LHCN-M2 (cell line): ENCODE data around the gene CEBPB. TPM values are rescaled to one million over a fixed set of nuclear protein-coding genes. Genes with fewer than 3 reads are reported as not detected.
A peak's percentile ranks its signal among the peaks of the same experiment; 100 is the strongest.
"Not testable (repeated sequence)": the region's sequence is repeated elsewhere in the genome, so short reads cannot be mapped to it uniquely, and the experiment has no call there.

Source experiments
- DNase-seq: peaks from one replicate; pipeline ENCODE4 v3.0.0-alpha.2; 2012; ENCODE audit warnings: low read depth
- total RNA-seq: library from RNA; depleted of rRNA; stranded (reverse); fragments of >200 nt; gene quantifications from 2 replicates; pipeline ENCODE4 v1.2.3, GENCODE V29; 2014

The CEBPB gene
- total RNA-seq, 1 experiment from 2014 or later: 54.9 TPM

DNA sequence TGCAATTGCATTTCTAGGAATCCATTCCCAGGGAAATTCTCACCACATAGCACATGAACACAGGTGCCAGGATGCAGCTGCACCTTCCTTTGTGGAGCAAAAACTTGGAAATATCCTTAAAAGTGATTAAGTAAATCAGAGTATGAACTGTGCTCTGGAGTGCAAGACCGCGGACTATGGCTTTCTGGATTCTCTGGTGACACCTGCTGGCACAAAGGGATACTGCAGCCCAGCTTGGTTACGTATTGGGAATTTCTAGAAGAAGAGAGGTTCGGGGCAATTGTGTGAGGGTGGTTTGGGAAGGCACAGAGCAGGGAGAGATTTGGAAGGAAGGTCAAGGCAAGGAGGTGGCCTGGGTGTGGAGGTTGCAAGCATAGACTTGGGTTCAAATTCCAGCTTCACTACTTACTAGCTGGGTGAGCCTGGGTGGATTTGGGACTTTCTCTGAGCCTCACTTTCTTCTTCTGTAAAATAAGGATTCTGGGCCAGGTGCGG is 21.3 kb upstream of the CEBPB start:
- peak; percentile 81 for DNase-seq

DNA sequence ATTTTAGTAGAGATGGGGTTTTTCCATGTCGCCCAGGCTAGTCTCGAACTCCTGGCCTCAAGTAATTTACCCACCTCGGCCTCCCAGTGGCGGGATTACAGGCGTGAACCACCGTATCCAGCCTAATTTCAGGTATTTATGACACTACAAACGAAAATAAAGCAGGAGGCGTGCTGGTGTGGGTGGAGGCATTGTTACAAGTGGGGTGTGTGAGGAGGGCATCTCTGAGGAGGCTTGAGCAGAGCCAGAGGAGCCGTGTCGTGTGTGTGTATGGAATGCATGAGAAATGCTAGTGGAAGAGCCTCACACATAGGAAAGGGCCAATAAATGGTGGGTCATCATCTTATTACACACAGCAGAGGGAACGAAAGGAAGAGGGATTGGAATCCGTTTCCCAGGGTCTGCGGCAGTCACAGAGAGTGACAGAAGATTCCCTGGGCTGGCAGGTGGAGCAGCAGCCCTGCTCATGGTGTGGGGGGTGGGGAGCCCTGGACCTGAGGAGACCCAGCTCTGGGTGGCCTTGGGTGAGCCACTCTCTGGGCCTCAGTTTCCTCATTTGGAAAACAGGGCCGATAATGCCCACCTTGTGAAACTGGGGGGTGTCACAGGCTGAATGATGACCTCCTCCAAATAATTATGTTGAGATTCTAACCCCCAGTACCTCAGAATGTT is 19.9 kb upstream of the CEBPB start:
- DNase-seq: no peak

DNA sequence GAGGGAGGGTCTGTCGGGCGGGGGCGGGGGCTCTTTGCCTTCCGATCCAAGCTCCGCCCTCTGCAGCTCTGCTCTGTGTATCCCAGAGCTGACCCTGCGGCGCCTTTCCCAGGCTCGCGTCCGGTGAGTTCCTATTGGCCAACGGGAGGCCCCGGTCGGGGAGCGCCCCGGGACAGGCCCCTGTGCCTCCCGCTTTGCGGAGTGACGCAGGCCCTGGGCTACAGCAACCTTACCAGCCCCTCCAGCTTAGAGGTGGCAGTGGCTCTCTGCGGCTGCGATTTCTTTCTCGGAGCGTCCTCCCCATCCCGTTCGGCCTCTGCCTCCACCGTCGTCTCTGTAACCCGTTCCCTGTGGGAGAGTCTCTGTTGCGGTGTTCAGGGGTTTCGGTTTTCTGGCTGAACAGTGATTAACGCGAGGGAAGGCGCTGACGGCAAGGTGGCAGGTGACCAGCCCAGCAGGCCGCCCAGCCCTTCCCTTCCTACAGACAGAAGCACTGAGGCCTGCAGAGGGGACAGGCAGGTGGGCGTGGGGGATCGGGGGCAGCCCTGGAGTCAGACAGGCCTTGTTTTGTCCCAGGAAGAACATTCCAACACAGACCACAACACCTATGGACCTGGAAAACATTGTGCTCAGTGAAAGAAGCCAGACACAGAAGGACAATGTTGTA is 18.1 kb upstream of the CEBPB start:
- peak; percentile 72 for DNase-seq

DNA sequence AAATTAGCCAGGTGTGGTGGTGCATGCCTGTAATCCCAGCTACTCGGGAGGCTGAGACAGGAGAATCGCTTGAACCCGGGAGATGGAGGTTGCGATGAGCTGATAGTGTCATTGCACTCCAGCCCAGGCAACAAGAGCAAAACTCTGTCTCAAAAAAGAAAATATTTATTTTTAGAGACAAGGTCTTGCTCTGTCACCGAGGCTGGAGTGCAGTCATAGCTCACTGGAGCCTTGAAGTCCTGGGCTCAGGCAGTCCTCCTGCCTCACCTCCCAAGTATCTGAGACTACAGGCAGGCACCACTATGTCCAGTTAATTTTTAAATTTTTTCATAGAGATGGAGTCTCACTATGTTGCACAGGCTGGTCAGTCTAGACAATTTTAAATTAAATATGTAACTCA is 16.2 kb upstream of the CEBPB start:
- DNase-seq: no peak

DNA sequence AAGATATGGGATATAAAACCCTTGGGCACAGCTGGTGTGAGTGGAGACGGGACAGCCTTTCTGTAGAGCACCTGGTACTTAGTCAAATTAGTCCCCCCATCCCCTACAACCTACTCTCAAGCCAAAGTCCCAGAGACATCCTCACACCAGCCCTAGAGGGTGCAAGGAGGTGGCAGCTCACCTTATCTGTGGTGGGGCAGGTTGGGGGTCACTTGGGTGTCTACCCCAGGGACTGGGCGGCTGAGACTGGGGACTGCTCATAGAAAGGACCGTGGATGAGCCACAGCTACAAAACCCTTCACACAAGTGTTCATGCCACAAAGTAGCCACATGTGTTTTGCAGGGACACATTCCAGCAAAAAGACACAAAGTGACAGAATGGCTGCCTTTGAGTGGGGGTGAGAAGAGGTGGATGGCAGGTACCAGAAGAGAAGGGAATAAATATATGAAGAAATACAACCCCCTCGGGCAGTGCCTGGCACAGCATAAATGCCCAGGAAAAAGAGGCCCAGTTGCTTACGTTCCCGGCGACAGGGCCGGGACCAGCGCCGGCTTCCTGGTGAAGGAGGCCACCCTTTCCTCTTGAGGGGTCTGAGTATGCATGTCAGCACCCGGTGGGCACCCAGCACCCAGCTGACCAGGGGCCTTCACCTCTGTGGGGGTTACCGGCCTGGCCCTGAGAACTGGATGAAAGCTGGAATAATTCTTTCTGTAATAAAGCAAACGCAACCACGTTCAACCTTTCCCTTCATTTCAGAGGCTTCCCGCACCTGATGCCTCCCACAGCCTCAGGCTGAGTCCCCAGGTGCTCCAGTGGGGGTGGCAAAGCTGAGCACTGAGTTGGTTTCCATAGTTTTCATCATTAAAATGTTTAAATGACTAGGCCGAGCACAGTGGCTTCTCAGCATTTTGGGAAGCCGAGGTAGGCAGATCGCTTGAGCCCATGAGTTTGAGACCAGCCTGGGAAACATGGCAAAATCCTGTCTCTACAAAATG is 14.4 kb upstream of the CEBPB start:
- DNase-seq: no peak

DNA sequence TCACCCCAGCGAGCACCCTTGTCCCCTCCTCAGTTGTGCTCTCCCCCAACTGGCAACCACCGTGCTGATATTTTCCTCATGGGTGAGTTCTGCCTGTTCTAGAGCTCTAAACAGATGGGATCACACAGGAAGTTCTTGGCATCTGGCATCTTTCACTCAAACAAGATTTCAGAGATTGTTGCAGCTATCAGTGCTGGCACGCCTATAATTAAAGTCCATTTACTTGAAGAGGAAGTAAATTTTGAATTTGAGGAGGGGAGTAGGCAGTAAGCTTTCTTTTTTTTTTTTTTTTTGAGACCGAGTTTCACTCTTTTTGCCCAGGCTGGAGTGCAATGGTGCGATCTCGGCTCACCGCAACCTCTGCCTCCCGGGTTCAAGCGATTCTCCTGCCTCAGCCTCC is 12.0 kb upstream of the CEBPB start:
- DNase-seq: not testable (repeated sequence)

DNA sequence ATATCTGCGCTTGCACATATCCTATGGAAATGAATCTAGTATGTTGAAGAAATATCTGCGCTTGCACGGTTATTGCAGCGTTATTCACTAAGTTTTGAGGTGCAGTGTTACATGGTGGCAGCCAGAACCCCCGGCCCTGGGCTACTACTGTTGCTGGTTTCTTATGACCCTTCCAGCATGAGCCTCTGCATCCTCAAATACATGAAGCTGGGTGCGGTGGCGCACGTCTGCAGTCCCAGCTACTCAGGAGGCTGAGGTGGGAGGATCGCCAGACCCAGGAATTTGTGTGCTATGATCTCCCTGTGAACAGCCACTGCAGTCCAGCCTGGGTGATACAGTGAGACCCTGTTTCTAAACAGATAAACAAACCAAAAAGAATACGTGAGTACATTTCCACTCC is 9.3 kb upstream of the CEBPB start:
- DNase-seq: no peak

DNA sequence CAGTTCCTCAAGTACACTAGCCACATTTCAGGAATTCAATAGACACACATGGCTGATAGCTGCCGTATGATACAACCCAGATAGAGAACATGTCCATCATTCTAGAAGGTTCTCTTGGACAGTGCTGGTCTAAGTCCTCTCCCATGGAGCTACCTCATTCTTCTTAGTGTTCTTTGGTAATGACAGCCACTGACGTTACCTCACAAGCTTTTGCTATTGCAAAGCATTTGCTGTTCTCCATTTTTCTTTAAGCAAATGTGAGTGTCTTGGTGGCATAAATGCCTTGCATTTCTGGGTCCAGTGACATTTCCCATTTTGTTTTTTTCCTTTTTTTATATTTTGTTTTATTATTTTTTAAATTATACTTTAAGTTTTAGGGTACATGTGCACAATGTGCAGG is 8.3 kb upstream of the CEBPB start:
- DNase-seq: no peak

DNA sequence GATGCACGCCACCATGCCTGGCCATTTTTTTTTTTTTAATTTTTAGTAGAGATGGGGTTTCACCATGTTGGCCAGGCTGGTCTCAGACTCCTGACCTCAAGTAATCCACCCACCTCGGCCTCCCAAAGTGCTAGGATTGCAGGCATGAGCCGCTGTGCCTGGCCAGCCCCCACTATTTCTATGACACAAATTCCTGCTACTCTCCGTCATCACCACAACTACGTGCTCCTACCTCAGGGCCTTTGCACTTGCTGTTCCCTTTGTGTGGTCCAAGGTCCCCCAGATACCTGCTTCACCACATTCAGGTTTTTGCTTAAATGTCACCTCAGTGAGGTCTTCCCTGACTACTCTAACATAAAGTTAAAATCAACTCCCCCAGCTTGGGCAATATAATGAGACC is 5.2 kb upstream of the CEBPB start:
- DNase-seq: no peak

DNA sequence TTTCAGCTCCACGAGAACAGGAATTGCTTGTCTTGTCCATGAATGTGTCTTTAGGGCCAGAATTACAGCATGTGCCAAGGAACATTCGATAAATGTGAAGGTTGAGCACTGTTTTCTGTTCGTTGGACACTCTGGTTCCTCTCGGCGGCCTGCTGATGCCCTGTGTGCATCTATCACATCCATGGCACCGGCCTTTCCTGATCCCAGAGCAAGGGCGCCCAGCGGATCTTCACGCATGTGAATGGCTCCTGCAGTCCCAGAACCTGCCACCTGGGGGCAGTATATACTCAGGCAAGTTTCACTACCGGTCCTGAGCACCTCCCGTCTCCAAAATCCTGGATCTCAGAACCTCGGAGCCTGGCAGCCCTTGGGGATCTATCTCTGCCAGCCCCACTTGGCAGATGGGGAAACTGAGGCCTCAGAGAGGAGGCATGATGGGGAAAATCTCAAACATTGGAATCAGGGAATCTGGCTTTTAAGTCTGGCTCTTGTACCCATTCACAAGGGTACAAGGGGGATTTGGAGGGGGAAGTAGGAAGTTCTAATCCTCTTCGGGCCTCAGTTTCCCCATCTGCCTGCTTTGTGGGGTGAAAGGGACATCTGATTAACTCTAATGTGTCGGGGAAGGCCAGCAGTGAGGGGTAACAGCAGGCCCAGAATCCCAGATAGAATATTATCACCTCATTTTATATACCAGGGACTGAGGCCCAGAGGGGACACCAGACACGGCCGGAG is 4.3 kb upstream of the CEBPB start:
- peak; percentile 78 for DNase-seq

DNA sequence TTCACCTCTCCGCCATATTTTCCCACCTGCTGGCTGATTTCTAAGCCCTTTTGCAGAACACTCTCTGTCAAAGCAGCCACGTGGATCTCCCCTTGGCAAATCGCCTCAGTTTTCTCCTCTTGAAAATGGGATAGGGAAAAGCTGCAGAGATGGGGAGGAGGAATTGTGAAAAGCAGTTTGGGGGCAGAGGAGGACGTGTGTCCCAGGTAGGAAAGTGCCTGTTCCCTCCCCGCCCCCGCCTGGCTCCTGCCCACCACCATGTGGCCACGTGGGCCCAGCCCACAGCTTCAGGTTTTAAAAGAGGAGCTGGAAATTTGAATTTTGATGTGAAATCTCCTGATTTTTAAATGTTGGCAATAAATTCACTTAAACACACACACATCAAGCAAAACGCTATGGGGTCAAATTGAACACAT is 3.6 kb upstream of the CEBPB start:
- DNase-seq: no peak

DNA sequence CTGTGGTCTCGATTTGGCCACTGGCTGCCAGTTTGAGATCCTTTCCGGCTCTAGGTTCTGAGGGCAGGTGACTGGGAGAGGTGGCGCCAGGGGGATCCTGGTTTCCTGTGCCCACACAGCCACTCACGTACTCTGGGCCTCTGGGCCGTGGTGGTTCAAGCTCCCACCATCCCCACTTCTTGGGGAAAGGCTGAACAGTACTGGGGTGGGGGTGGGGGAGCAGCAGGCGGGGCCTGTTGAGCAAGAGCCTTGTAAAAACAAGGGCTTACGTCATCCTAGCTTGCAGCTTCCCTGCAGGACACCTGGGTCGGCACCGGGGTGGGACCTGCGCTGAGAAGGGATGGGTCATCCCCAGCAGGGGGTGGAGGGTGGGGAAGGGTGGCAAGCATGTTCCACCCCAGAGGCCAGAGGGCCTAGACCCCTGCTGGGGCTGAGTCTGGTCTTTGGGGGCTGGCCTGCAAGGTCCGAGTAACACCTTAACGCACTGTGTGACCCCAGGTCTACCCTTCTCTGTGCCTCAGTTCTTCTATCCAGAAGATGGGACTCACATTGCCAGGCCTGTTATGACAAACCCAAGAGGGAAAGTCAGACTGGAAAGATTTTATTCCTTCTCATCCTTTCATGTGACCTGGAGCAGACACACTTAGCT is 3.1 kb upstream of the CEBPB start:
- no peak for DNase-seq

DNA sequence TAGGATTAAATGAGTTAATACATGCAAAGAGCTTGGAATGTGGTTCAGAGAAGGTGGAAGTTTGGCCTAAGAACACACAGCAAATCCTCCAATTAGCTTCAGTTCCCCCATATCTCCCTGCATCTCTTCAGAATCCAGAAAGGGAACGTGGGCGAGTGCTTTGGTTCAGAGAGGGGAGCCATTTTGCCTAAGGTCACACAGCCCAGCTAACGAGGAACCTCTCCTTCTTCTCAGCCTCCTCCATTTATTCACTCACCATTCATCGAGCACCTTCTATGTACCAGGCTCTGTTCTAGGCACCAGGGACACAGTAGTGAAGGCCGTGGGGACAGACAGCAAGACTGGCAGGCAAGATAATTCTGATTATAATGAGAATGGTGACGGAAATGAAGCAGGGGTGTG is 2.3 kb upstream of the CEBPB start:
- no peak for DNase-seq

DNA sequence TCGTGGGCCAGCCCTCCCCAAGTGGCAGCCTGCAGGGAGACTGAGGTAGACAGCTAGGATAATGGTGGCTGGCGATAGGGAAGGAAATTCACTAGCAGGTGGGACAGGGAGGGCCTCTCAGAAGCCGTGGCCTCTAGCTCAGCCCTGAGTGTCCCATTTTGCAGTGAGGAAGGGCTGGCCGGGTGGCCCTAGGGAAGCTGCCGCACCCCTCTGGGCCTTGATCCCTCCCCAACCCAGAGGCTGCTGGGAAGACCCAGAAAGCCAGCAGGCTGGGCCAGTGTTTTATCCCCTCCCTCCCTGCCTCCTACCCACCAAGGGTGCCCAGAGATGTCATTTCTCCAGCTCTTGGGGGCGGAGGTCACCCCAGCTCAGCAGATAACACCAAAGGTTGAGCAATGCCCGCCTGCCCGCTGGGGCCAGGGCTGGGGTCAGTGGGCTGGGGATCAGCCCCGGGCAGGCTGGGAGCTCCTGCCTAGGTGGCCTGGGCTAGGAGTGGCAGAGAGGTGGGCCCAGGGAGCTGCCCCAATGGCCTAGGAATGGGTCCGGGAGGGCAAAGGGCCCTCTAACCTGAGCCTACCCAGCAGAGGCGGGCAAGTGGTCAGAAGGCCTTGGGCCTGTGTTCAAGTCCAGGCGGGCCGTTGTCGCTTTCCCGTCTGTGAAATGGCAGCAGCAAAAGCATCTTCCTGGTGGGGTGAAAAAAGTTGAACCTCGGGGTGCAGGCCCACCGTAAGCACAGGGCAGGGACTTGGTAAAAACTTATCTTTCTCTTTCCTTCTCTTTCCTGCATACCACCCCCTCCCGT is 1.6 kb upstream of the CEBPB start:
- no peak for DNase-seq

DNA sequence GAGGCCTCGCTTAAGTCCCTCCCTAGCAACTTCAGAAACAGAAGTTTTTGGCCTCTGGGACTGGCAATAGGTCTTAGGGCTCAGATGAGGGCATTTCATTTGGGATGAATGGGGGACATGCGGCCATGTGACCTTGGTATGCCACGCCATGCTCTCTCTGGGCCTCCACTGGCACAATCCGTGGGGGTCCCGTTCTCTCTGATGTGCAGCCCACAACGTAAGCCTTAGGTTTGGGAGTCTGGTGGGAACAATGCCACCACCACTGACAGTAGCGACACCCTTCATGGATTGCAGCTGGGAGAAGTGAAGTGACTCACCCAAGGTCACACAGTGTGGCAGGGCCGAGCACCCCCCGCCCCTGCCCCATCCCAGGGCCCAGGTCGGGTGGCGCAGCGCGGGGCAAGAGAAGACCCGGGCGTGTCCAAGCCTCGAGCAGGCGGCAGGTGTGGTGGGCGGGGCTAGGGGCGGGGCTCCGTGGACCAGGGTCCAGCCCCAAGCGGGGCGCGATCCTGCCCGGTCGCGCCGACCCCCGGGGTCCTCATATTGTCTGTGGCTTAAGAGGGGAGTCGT is 864 bp upstream of the CEBPB start:
- DNase-seq: no peak

DNA sequence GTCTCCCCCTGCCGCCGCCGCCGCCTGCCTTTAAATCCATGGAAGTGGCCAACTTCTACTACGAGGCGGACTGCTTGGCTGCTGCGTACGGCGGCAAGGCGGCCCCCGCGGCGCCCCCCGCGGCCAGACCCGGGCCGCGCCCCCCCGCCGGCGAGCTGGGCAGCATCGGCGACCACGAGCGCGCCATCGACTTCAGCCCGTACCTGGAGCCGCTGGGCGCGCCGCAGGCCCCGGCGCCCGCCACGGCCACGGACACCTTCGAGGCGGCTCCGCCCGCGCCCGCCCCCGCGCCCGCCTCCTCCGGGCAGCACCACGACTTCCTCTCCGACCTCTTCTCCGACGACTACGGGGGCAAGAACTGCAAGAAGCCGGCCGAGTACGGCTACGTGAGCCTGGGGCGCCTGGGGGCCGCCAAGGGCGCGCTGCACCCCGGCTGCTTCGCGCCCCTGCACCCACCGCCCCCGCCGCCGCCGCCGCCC is 474 bp downstream of the CEBPB start:
- DNase-seq: peak; percentile 58

DNA sequence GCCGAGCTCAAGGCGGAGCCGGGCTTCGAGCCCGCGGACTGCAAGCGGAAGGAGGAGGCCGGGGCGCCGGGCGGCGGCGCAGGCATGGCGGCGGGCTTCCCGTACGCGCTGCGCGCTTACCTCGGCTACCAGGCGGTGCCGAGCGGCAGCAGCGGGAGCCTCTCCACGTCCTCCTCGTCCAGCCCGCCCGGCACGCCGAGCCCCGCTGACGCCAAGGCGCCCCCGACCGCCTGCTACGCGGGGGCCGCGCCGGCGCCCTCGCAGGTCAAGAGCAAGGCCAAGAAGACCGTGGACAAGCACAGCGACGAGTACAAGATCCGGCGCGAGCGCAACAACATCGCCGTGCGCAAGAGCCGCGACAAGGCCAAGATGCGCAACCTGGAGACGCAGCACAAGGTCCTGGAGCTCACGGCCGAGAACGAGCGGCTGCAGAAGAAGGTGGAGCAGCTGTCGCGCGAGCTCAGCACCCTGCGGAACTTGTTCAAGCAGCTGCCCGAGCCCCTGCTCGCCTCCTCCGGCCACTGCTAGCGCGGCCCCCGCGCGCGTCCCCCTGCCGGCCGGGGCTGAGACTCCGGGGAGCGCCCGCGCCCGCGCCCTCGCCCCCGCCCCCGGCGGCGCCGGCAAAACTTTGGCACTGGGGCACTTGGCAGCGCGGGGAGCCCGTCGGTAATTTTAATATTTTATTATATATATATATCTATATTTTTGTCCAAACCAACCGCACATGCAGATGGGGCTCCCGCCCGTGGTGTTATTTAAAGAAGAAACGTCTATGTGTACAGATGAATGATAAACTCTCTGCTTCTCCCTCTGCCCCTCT is 1.1 kb downstream of the CEBPB start:
- peak; percentile 64 for DNase-seq

DNA sequence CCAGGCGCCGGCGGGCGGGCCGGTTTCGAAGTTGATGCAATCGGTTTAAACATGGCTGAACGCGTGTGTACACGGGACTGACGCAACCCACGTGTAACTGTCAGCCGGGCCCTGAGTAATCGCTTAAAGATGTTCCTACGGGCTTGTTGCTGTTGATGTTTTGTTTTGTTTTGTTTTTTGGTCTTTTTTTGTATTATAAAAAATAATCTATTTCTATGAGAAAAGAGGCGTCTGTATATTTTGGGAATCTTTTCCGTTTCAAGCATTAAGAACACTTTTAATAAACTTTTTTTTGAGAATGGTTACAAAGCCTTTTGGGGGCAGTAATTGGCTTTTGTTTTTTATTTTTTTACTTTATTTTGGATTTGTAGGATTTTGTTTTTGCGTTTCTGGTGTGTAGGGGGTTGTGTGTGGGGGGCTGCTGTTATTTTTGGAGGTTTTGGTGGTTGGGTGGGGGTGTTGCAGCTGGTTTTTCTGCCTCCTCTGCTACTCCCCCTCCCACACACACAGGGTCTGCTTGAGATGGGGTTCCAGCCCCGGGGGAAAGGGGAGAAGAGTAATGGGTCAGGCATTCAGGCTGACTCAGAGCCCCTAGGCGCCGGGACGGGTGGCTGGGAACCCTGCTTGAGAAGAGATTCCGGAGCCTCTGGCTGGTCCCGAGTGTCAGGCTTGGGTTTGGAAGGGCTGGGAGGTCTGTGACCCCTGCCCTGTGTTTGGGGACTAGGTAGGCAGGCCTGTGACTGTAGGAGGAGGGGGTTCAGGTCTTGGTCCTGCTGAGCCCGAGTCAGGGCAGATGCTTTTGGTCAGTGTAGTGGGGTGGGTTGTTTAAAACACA is 2.0 kb downstream of the CEBPB start:
- peak; percentile 86 for DNase-seq
